ENCODE measurements around the gene RUFY3. TPM values are rescaled to one million over a fixed set of nuclear protein-coding genes. Genes with fewer than 3 reads are reported as not detected.

The RUFY3 gene
- polyA plus RNA-seq, 2 of the 4 experiments (the other 2 are of a cell fraction), result 8.1 to 20.8 TPM

DNA sequence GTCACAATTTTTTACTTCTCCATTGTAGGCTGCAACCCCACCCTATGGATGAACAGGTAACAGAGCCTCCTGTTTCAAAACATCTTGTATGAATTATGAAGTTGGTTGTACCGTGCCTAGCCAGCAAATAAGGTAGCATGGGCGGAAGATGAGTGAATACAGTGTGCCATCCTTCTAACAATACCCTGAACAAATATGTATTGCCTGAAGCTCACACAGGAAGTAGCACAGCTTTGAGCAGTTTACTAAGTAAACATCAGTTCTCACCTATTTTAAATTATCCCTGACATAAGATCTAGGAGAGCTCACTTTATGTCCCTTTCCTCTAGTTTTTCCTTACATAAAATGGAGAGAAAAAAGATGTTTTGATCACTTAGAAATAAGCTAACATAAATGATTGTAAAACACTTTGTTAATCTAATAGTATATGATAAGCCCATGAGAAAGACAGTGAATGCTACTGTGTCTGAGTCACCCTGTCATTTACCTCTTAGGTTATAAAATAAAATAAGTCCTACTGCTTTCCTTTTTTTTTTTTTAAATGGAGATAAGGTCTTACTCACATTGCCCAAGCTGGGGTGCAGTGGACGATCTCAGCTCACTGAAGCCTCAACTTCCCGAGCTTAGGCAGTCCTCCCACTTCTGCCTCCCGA is 81.3 kb downstream of the RUFY3 start (continued):
- no peak for TF ChIP-seq POLR2AphosphoS2 (conservative IDR thresholded peaks at IDR 0.05; ENCODE audit: low read length)
- no peak for TF ChIP-seq TP53 (CRISPR knock-in tag; IDR thresholded peaks at IDR 0.05)
- no peak for TF ChIP-seq HOXB5 (CRISPR knock-in tag; IDR thresholded peaks at IDR 0.05)

DNA sequence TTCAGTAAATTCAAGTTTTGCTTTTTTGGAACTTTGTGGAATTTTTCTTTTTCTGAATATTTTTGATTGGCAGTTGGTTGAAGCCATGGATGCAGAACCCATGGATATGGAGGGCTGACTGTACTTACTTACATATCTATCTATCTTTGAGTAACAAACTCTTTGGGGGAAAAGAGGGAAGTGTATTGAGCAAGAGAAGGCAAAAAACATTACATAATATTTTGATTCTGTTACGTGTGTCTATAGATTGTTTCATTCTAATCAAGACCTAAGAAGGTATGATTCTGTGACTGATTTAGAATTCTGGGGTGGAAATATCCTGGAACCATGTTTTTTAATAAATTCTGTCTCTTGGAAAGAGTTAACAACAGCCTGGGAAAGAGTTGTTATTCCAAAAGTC is 86.4 kb downstream of the RUFY3 start:
- Histone ChIP-seq H3K4me3 (no peak overlapping the region), H3K4me2 (no peak overlapping the region), H3K27ac (no peak overlapping the region), H3K9me3 (no peaks in the 10 kb centered on the region), H3K4me1 (no peaks in the 10 kb centered on the region)
- POLR2A ChIA-PET, result interaction anchor here (0.7 kb wide), 1 partner anchor 135 kb away, joined by 3 read pairs; no protein-coding TSS in a partner anchor
- no peak for ATAC-seq
- 89% methylated on average over 1 of the region's 1 CpG for WGBS (ENCODE audit: missing lambda C conversion rate)
- CTCF ChIA-PET, result no interaction called here
- FAIRE-seq, result no peak
- no peak for DNase-seq (ENCODE audit: low read depth in 1 of 2, low spot score in 1 of 2)
- TF ChIP-seq CHD4 (IDR thresholded peaks at IDR 0.05; ENCODE audit: borderline replicate concordance), result no peak
- TF ChIP-seq CHD2 (IDR thresholded peaks at IDR 0.05; ENCODE audit: low read length, partially characterized antibody), result no peak
- TF ChIP-seq, protein P1, sequence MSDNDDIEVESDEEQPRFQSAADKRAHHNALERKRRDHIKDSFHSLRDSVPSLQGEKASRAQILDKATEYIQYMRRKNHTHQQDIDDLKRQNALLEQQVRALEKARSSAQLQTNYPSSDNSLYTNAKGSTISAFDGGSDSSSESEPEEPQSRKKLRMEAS (IDR thresholded peaks at IDR 0.05), result no peak
- TF ChIP-seq ESRRA (IDR thresholded peaks at IDR 0.05; ENCODE audit: borderline replicate concordance, low read length), result no peak
- no peak for TF ChIP-seq FOSB (CRISPR knock-in tag; IDR thresholded peaks at IDR 0.05)
- no peak for TF ChIP-seq TFCP2L1 (CRISPR knock-in tag; IDR thresholded peaks at IDR 0.05)
- TF ChIP-seq HOXA7 (CRISPR knock-in tag; IDR thresholded peaks at IDR 0.05), result no peak
- TF ChIP-seq, protein P2, sequence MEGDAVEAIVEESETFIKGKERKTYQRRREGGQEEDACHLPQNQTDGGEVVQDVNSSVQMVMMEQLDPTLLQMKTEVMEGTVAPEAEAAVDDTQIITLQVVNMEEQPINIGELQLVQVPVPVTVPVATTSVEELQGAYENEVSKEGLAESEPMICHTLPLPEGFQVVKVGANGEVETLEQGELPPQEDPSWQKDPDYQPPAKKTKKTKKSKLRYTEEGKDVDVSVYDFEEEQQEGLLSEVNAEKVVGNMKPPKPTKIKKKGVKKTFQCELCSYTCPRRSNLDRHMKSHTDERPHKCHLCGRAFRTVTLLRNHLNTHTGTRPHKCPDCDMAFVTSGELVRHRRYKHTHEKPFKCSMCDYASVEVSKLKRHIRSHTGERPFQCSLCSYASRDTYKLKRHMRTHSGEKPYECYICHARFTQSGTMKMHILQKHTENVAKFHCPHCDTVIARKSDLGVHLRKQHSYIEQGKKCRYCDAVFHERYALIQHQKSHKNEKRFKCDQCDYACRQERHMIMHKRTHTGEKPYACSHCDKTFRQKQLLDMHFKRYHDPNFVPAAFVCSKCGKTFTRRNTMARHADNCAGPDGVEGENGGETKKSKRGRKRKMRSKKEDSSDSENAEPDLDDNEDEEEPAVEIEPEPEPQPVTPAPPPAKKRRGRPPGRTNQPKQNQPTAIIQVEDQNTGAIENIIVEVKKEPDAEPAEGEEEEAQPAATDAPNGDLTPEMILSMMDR (IDR thresholded peaks at IDR 0.05), result no peak
- TF ChIP-seq ZNF302 (CRISPR knock-in tag; IDR thresholded peaks at IDR 0.05), result no peak
- no peak for TF ChIP-seq PHF8 (IDR thresholded peaks at IDR 0.05; ENCODE audit: borderline replicate concordance, low read depth)
- TF ChIP-seq MYC (IDR thresholded peaks at IDR 0.05; ENCODE audit: borderline replicate concordance, low read length), result no peak
- TF ChIP-seq CEBPB (IDR thresholded peaks at IDR 0.05), result no peak
- TF ChIP-seq, protein P3, sequence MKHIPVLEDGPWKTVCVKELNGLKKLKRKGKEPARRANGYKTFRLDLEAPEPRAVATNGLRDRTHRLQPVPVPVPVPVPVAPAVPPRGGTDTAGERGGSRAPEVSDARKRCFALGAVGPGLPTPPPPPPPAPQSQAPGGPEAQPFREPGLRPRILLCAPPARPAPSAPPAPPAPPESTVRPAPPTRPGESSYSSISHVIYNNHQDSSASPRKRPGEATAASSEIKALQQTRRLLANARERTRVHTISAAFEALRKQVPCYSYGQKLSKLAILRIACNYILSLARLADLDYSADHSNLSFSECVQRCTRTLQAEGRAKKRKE (CRISPR knock-in tag; IDR thresholded peaks at IDR 0.05; ENCODE audit: low read depth), result no peak

DNA sequence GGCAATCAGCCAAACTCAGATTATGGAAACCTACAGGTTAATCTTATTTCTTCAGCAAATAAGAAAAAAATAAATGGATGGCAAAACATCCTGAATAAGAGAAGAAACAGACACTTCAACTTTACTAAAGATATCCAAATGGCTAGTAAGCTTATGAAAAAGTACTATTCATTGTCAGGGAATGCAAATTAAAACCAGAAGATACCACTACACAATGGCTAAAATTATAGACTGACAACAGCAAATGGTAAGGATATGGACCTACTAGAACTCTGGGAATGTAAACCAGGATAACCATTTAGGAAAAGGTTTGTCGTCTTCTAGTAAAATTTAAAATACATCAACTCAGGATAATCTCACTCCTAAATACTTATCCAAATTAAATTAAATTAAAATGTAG is 93.6 kb downstream of the RUFY3 start:
- POLR2A ChIA-PET, result no interaction called here
- ATAC-seq, result no peak
- Histone ChIP-seq H3K4me3 (no peak overlapping the region), H3K9me3 (no peaks in the 10 kb centered on the region), H3K4me2 (no peak overlapping the region), H3K27ac (no peak overlapping the region), H3K4me1 (no peaks in the 10 kb centered on the region)
- TF ChIP-seq HEYL (CRISPR knock-in tag; IDR thresholded peaks at IDR 0.05), result no peak
- TF ChIP-seq KDM1A (IDR thresholded peaks at IDR 0.05; ENCODE audit: low read depth), result no peak
- TF ChIP-seq, protein P4, sequence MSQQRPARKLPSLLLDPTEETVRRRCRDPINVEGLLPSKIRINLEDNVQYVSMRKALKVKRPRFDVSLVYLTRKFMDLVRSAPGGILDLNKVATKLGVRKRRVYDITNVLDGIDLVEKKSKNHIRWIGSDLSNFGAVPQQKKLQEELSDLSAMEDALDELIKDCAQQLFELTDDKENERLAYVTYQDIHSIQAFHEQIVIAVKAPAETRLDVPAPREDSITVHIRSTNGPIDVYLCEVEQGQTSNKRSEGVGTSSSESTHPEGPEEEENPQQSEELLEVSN (IDR thresholded peaks at IDR 0.05; ENCODE audit: borderline replicate concordance, low read depth), result no peak
- TF ChIP-seq, protein P2 (IDR thresholded peaks at IDR 0.05), result no peak
- TF ChIP-seq ZC3H11A (IDR thresholded peaks at IDR 0.05), result no peak
- no peak for TF ChIP-seq HOXA7 (CRISPR knock-in tag; IDR thresholded peaks at IDR 0.05)
- no peak for TF ChIP-seq NPAS2 (CRISPR knock-in tag; IDR thresholded peaks at IDR 0.05; ENCODE audit: borderline replicate concordance)
- TF ChIP-seq HOXB5 (CRISPR knock-in tag; IDR thresholded peaks at IDR 0.05), result no peak
- TF ChIP-seq POLR2A (IDR thresholded peaks at IDR 0.05; ENCODE audit: low read length), result no peak
- no peak for TF ChIP-seq CBX8 (IDR thresholded peaks at IDR 0.05)
- TF ChIP-seq ZNF302 (CRISPR knock-in tag; IDR thresholded peaks at IDR 0.05), result no peak
- no peak for TF ChIP-seq TP53 (CRISPR knock-in tag; IDR thresholded peaks at IDR 0.05)
- no peak for TF ChIP-seq JUNB (IDR thresholded peaks at IDR 0.05)
- no peak for TF ChIP-seq RNF2 (IDR thresholded peaks at IDR 0.05; ENCODE audit: borderline replicate concordance, low read depth)
- TF ChIP-seq, protein P5, sequence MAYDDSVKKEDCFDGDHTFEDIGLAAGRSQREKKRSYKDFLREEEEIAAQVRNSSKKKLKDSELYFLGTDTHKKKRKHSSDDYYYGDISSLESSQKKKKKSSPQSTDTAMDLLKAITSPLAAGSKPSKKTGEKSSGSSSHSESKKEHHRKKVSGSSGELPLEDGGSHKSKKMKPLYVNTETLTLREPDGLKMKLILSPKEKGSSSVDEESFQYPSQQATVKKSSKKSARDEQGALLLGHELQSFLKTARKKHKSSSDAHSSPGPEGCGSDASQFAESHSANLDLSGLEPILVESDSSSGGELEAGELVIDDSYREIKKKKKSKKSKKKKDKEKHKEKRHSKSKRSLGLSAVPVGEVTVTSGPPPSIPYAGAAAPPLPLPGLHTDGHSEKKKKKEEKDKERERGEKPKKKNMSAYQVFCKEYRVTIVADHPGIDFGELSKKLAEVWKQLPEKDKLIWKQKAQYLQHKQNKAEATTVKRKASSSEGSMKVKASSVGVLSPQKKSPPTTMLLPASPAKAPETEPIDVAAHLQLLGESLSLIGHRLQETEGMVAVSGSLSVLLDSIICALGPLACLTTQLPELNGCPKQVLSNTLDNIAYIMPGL (CRISPR knock-in tag; IDR thresholded peaks at IDR 0.05; ENCODE audit: borderline replicate concordance), result no peak
- DNase-seq (ENCODE audit: low read depth in 1 of 2, low spot score in 1 of 2), result no peak
- 94% methylated on average over 1 of the region's 1 CpG for WGBS (ENCODE audit: missing lambda C conversion rate)
- CTCF ChIA-PET, result interaction anchor here (1.4 kb wide), 1 partner anchor 13 kb away, joined by 8 read pairs; no protein-coding TSS in a partner anchor
- FAIRE-seq, result no peak
